Prostate gland (tissue), 2 donors: ENCODE results near the gene BST1.

Experiments
- POLR2A ChIP-seq: fragments of 450-650 bp; IDR thresholded peaks from one replicate; pipeline ENCODE4 v1.6.1; 2016; ENCODE audit warnings: antibody characterized with exemption, mild to moderate bottlenecking
- TF ChIP-seq, protein P1 (sequence below), 4 experiments: fragments of 200-600 bp in 2 of 4; fragments of 450-650 bp in 2 of 4; sonication (generic) in 2 of 4; IDR thresholded peaks; 1 replicate in 3 of 4; 2 replicates in 1 of 4; pipeline ENCODE4 v1.5.1; 2016 to 2019; ENCODE audit warnings: antibody characterized with exemption in 4 of 4, mild to moderate bottlenecking in 2 of 4, moderate library complexity in 2 of 4

DNA sequence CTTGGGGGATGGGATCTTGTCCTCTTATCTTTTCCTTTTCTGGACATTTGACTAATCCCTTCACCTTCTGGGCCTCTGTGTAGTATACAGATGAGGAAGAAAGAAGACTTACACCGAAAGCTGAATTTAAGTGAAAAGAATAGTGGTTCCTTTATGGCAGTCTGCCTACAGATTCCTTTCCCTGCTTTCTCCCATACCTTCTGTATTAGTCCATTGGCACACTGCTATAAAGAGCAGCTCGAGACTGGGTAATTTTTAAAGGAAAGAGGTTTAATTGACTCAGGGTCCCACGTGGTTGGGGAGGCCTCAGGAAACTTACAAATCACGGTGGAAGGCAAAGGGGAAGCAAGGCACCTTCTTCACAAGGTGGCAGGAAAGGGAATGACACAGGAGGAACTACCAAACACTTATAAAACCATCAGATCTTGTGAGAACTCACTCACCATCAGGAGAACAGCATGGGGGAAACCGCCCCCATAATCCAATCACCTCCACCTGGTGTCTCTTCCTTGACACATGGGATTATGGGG, 41.2 kb downstream of the BST1 start:
- TF ChIP-seq, protein P1, sequence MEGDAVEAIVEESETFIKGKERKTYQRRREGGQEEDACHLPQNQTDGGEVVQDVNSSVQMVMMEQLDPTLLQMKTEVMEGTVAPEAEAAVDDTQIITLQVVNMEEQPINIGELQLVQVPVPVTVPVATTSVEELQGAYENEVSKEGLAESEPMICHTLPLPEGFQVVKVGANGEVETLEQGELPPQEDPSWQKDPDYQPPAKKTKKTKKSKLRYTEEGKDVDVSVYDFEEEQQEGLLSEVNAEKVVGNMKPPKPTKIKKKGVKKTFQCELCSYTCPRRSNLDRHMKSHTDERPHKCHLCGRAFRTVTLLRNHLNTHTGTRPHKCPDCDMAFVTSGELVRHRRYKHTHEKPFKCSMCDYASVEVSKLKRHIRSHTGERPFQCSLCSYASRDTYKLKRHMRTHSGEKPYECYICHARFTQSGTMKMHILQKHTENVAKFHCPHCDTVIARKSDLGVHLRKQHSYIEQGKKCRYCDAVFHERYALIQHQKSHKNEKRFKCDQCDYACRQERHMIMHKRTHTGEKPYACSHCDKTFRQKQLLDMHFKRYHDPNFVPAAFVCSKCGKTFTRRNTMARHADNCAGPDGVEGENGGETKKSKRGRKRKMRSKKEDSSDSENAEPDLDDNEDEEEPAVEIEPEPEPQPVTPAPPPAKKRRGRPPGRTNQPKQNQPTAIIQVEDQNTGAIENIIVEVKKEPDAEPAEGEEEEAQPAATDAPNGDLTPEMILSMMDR (IDR thresholded peaks at IDR 0.05) = no peak
- no peak for TF ChIP-seq POLR2A
